Keratinocyte (primary cell): Measurements from ENCODE around the gene FHIT. TPM values are rescaled to one million over a fixed set of nuclear protein-coding genes. Genes with fewer than 3 reads are reported as not detected.

ENCODE experiments used
- DNase-seq: peaks from one replicate; pipeline ENCODE4 v3.0.0-alpha.2; 2011; ENCODE audit warnings: low read depth, missing footprints, low spot score
- FAIRE-seq: peaks from 2 replicates; lab custom pipeline; 2011; peaks lifted over from hg19 to GRCh38; lab: Jason Lieb, UNC
- H2AFZ ChIP-seq: 2 replicates; pipeline ENCODE4 v1.6.0; 2012; ENCODE audit warnings: low read length, control low read depth, inconsistent platforms; ENCODE audit not compliant: control insufficient read depth
- H3K27ac ChIP-seq: 2 replicates; pipeline ENCODE4 v1.5.1; 2011; ENCODE audit warnings: low read length; ENCODE audit not compliant: control insufficient read depth, insufficient read depth
- H3K27me3 ChIP-seq: 3 replicates; pipeline ENCODE4 v1.6.0; 2011; ENCODE audit warnings: low read length; ENCODE audit not compliant: control insufficient read depth, insufficient read depth; ENCODE audit errors: extremely low read depth
- H3K36me3 ChIP-seq, 2 experiments: 2 replicates in 1 of 2; 3 replicates in 1 of 2; pipeline ENCODE4 v1.5.1; 2011; ENCODE audit warnings: low read length in 2 of 2, mild to moderate bottlenecking in 1 of 2; ENCODE audit not compliant: control insufficient read depth in 2 of 2, insufficient read depth in 2 of 2; ENCODE audit errors: extremely low read depth in 1 of 2
- H3K4me1 ChIP-seq: 3 replicates; pipeline ENCODE4 v1.5.1; 2011; ENCODE audit warnings: low read length; ENCODE audit not compliant: control insufficient read depth, insufficient read depth; ENCODE audit errors: extremely low read depth
- H3K4me2 ChIP-seq: 3 replicates; pipeline ENCODE4 v1.6.0; 2011; ENCODE audit warnings: low read depth, low read length; ENCODE audit not compliant: control insufficient read depth, insufficient read depth; ENCODE audit errors: extremely low read depth
- H3K4me3 ChIP-seq, 3 experiments: fragments of 200-600 bp in 1 of 3; sonication (generic) in 1 of 3; 2 replicates in 2 of 3; 3 replicates in 1 of 3; pipeline ENCODE4 v1.5.1; 2011 to 2016; ENCODE audit warnings: low read length in 3 of 3, mild to moderate bottlenecking in 3 of 3, control low read depth in 2 of 3, inconsistent platforms in 1 of 3, low read depth in 1 of 3, mixed read lengths in 1 of 3, mixed run types in 1 of 3, moderate library complexity in 1 of 3; ENCODE audit not compliant: control insufficient read depth in 2 of 3, insufficient read depth in 2 of 3; ENCODE audit errors: extremely low read depth in 1 of 3
- H3K79me2 ChIP-seq: 2 replicates; pipeline ENCODE4 v1.6.0; 2012; ENCODE audit warnings: low read length; ENCODE audit not compliant: control insufficient read depth, insufficient read depth
- H3K9ac ChIP-seq: 3 replicates; pipeline ENCODE4 v1.6.0; 2011; ENCODE audit warnings: low read length; ENCODE audit not compliant: control insufficient read depth, insufficient read depth; ENCODE audit errors: extremely low read depth
- H3K9me1 ChIP-seq: 3 replicates; pipeline ENCODE4 v1.6.0; 2011; ENCODE audit warnings: low read length; ENCODE audit not compliant: control insufficient read depth, insufficient read depth; ENCODE audit errors: extremely low read depth
- H3K9me3 ChIP-seq: 2 replicates; pipeline ENCODE4 v1.5.1; 2012; ENCODE audit warnings: low read depth, low read length; ENCODE audit not compliant: control insufficient read depth
- H4K20me1 ChIP-seq: 3 replicates; pipeline ENCODE4 v1.6.0; 2011; ENCODE audit warnings: low read length; ENCODE audit not compliant: control insufficient read depth, insufficient read depth; ENCODE audit errors: extremely low read depth
- CTCF ChIP-seq, 3 experiments: IDR thresholded peaks in 1 of 3; conservative IDR thresholded peaks in 1 of 3; optimal IDR thresholded peaks in 1 of 3; 2 replicates in 2 of 3; 3 replicates in 1 of 3; pipeline versions ENCODE3 to v1.5.1; 2011; ENCODE audit warnings: low read length in 3 of 3, mild to moderate bottlenecking in 3 of 3, moderate library complexity in 2 of 3, control low read depth in 1 of 3, inconsistent platforms in 1 of 3; ENCODE audit not compliant: insufficient read depth in 2 of 3; ENCODE audit errors: extremely low read depth in 1 of 3
- EZH2 ChIP-seq: IDR thresholded peaks from one replicate; pipeline ENCODE4 v1.6.1; 2012; ENCODE audit warnings: inconsistent platforms, mild to moderate bottlenecking, low read length, moderate library complexity
- dilution Hi-C: fragments of 300-500 bp; cut with MboI; formaldehyde crosslinking; loops from one replicate; pipeline ENCODE4 v1.7.0; 2020; ENCODE audit warnings: low sequenced_read_pairs; ENCODE audit not compliant: extremely low pct_ligation_motif_present
- polyA plus RNA-seq, 5 experiments: library from polyadenylated mRNA; depleted of rRNA in 3 of 5; stranded (reverse) in 3 of 5; stranded (forward) in 1 of 5; unstranded in 1 of 5; fragments of >200 nt; gene quantifications; 1 replicate in 1 of 5; 2 replicates in 3 of 5; 3 replicates in 1 of 5; pipeline versions ENCODE4 v1.2.1 to v1.2.3, GENCODE V29; 2011 to 2012; ENCODE audit warnings: missing spikeins in 2 of 5, low read depth in 1 of 5, low replicate concordance in 1 of 5

The FHIT gene
- polyA plus RNA-seq, 1 donor (not counting 4 experiments of a cell fraction or from before 2014, with no cell fraction given), result 2.2 TPM

GRCh38 chr3:59908701-59909100, 1342.6 kb downstream of the FHIT start:
- H3K9me1 ChIP-seq, result no peaks in the 10 kb centered on the region
- H3K36me3 ChIP-seq, result no peaks in the 10 kb centered on the region
- no peak overlapping the region for H3K4me3 ChIP-seq
- H3K27me3 ChIP-seq, result no peaks in the 10 kb centered on the region
- H3K4me1 ChIP-seq, result no peaks in the 10 kb centered on the region
- no peak for DNase-seq
- no peak overlapping the region for H2AFZ ChIP-seq
- FAIRE-seq, result no peak
- H3K9me3 ChIP-seq, result no peaks in the 10 kb centered on the region
- no peak overlapping the region for H3K4me2 ChIP-seq
- no peak overlapping the region for H3K9ac ChIP-seq
- no peaks in the 10 kb centered on the region for H4K20me1 ChIP-seq
- no peaks in the 10 kb centered on the region for H3K79me2 ChIP-seq
- TF ChIP-seq CTCF (optimal IDR thresholded peaks at IDR 0.05 in 1 of 3, IDR thresholded peaks at IDR 0.05 in 1 of 3, conservative IDR thresholded peaks at IDR 0.05 in 1 of 3; ENCODE audit: extremely low read depth in 1 of 3, insufficient read depth in 2 of 3, low read length in 3 of 3), result no peak
- no peak for TF ChIP-seq EZH2
- no peak overlapping the region for H3K27ac ChIP-seq
- dilution Hi-C loops, result no loop called here

GRCh38 chr3:59908280-59908679, 1343.0 kb downstream of the FHIT start:
- Histone ChIP-seq H3K4me2 (no peak overlapping the region), H3K36me3 (no peaks in the 10 kb centered on the region), H3K9ac (no peak overlapping the region), H4K20me1 (no peaks in the 10 kb centered on the region), H3K4me1 (no peaks in the 10 kb centered on the region), H2AFZ (no peak overlapping the region), H3K79me2 (no peaks in the 10 kb centered on the region), H3K4me3 (no peak overlapping the region), H3K27me3 (no peaks in the 10 kb centered on the region), H3K9me1 (no peaks in the 10 kb centered on the region), H3K9me3 (no peaks in the 10 kb centered on the region), H3K27ac (no peak overlapping the region)
- dilution Hi-C loops, result no loop called here
- DNase-seq, result no peak
- TF ChIP-seq EZH2, result no peak
- no peak for FAIRE-seq

- Histone ChIP-seq H3K4me2 (no peak overlapping the region), H3K36me3 (no peaks in the 10 kb centered on the region), H3K9me1 (no peaks in the 10 kb centered on the region), H3K9ac (no peak overlapping the region), H3K9me3 (no peaks in the 10 kb centered on the region), H4K20me1 (no peaks in the 10 kb centered on the region), H3K4me3 (no peak overlapping the region), H3K27me3 (no peaks in the 10 kb centered on the region), H2AFZ (no peak overlapping the region), H3K27ac (no peak overlapping the region), H3K4me1 (no peaks in the 10 kb centered on the region), H3K79me2 (no peaks in the 10 kb centered on the region)
- dilution Hi-C loops, result no loop called here
- DNase-seq (no peak), FAIRE-seq (no peak)
- TF ChIP-seq EZH2 (no peak), CTCF (optimal IDR thresholded peaks at IDR 0.05 in 1 of 3, IDR thresholded peaks at IDR 0.05 in 1 of 3, conservative IDR thresholded peaks at IDR 0.05 in 1 of 3; ENCODE audit: extremely low read depth in 1 of 3, insufficient read depth in 2 of 3, low read length in 3 of 3) (no peak)
Measured at GRCh38 chr3:59904296-59904695, 1347.0 kb downstream of the FHIT start.
